ENCODE measurements around the gene CABP1. TPM values are rescaled to one million over a fixed set of nuclear protein-coding genes. Genes with fewer than 3 reads are reported as not detected.

CABP1 gene
- total and polyA plus RNA-seq, 2 donors (not counting 1 experiment from before 2014, with no cell fraction given), result not detected

GRCh38 chr12:120652656-120653435 is 12.4 kb downstream of the CABP1 start:
- 92% methylated on average over 6 of the region's 10 CpGs for WGBS (ENCODE audit: insufficient coverage)
- CTCF ChIA-PET, result interaction anchor here (0.8 to 12.5 kb wide), 5 partner anchors 20 to 319 kb away, joined by 3 to 204 read pairs (median 4); no protein-coding TSS in a partner anchor

DNA sequence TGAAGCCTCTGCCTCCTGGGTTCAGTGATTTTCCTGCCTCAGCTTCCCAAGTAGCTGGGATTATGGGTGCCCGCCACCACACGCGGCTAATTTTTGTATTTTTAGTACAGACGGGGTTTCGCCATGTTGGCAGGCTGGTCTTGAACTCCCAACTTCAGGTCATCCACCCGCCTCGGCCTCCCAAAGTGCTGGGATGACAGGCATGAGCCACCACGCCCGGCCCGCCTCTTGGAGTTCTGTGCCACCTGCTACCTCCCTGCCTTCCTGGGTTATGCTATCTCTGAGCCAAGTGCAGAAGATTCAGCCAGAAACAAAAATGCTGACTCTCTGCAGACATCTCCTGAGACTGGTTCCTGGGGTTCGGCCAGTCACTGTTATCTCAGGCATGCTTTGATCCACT is 13.2 kb downstream of the CABP1 start:
- no peak overlapping the region for H3K9ac ChIP-seq (ENCODE audit: low read length)
- no peaks in the 10 kb centered on the region for H3K36me3 ChIP-seq (replicated peaks in 1 of 2; ENCODE audit: control extremely low read depth in 1 of 2, control insufficient read depth in 1 of 2, extremely low read depth in 1 of 2, insufficient read depth in 2 of 2, low read length in 1 of 2)
- ChIA-PET CTCF (interaction anchor here (12.5 kb wide), 1 partner anchor 20 kb away, joined by 204 read pairs; no protein-coding TSS in a partner anchor), POLR2A (interaction anchor here (0.6 kb wide), 1 partner anchor 358 kb away, joined by 4 read pairs; no protein-coding TSS in a partner anchor)
- 96% methylated on average over 11 of the region's 11 CpGs for WGBS (ENCODE audit: insufficient coverage)
- no peak for TF ChIP-seq EZH2 (IDR thresholded peaks at IDR 0.05; ENCODE audit: borderline replicate concordance, insufficient read depth, low read depth, low read length, poor library complexity, severe bottlenecking)
- TF ChIP-seq, protein P1, sequence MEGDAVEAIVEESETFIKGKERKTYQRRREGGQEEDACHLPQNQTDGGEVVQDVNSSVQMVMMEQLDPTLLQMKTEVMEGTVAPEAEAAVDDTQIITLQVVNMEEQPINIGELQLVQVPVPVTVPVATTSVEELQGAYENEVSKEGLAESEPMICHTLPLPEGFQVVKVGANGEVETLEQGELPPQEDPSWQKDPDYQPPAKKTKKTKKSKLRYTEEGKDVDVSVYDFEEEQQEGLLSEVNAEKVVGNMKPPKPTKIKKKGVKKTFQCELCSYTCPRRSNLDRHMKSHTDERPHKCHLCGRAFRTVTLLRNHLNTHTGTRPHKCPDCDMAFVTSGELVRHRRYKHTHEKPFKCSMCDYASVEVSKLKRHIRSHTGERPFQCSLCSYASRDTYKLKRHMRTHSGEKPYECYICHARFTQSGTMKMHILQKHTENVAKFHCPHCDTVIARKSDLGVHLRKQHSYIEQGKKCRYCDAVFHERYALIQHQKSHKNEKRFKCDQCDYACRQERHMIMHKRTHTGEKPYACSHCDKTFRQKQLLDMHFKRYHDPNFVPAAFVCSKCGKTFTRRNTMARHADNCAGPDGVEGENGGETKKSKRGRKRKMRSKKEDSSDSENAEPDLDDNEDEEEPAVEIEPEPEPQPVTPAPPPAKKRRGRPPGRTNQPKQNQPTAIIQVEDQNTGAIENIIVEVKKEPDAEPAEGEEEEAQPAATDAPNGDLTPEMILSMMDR (IDR thresholded peaks at IDR 0.05), result no peak
- no peaks in the 10 kb centered on the region for H3K9me3 ChIP-seq (ENCODE audit: control extremely low read depth in 1 of 3, control insufficient read depth in 2 of 3, insufficient read depth in 1 of 3, low read length in 2 of 3)
- no peak overlapping the region for H3K27ac ChIP-seq (ENCODE audit: low read length in 2 of 2)
- DNase-seq (no peak), ATAC-seq (ENCODE audit: low read depth) (no peak)
- H3K4me3 ChIP-seq (ENCODE audit: control extremely low read depth in 1 of 5, extremely low read depth in 1 of 5, insufficient read depth in 1 of 5, low read depth in 2 of 5, low read length in 4 of 5), result no peak overlapping the region
- peaks cover 0 to 40% (median 9%) of the 10 kb centered on the region in 4 experiments for H3K27me3 ChIP-seq (replicated peaks in 1 of 4; ENCODE audit: control extremely low read depth in 1 of 4, control insufficient read depth in 3 of 4, insufficient read depth in 4 of 4, low read length in 3 of 4)
- H3K9me3 Mint-ChIP-seq (ENCODE audit: insufficient read depth), result no peaks in the 10 kb centered on the region
- intact Hi-C loops (cut with micrococcal nuclease), result no loop called here
- H3K4me1 Mint-ChIP-seq, result peaks cover 12% of the 10 kb centered on the region
- no peaks in the 10 kb centered on the region for H4K20me1 ChIP-seq (ENCODE audit: control insufficient read depth, insufficient read depth, low read length, poor library complexity, severe bottlenecking)
- no peak overlapping the region for H3K4me2 ChIP-seq (replicated peaks; ENCODE audit: low read depth, low read length, poor library complexity, severe bottlenecking)
- H3K79me2 ChIP-seq (ENCODE audit: control insufficient read depth, insufficient read depth, low read length), result peaks cover 4% of the 10 kb centered on the region
- no peak overlapping the region for H2AFZ ChIP-seq (ENCODE audit: insufficient read depth, low read depth, low read length, poor library complexity, severe bottlenecking)
- H3K4me1 ChIP-seq (ENCODE audit: control insufficient read depth in 2 of 2, insufficient read depth in 2 of 2, low read length in 2 of 2), result peaks cover 12 to 15% of the 10 kb centered on the region in 2 donors
- peaks cover 33% of the 10 kb centered on the region for H3K27me3 Mint-ChIP-seq
- H3K4me3 Mint-ChIP-seq, result no peak overlapping the region
- H3K27ac Mint-ChIP-seq, result no peak overlapping the region

More at GRCh38 chr12:120652656-120653435, 12.4 kb downstream of the CABP1 start:
- Histone ChIP-seq H3K27ac (ENCODE audit: low read length in 2 of 2) (no peak overlapping the region), H3K9me3 (ENCODE audit: control extremely low read depth in 1 of 3, control insufficient read depth in 2 of 3, insufficient read depth in 1 of 3, low read length in 2 of 3) (no peaks in the 10 kb centered on the region), H3K9ac (ENCODE audit: low read length) (no peak overlapping the region), H3K79me2 (ENCODE audit: control insufficient read depth, insufficient read depth, low read length) (peaks cover 4% of the 10 kb centered on the region), H4K20me1 (ENCODE audit: control insufficient read depth, insufficient read depth, low read length, poor library complexity, severe bottlenecking) (no peaks in the 10 kb centered on the region), H2AFZ (ENCODE audit: insufficient read depth, low read depth, low read length, poor library complexity, severe bottlenecking) (no peak overlapping the region), H3K36me3 (replicated peaks in 1 of 2; ENCODE audit: control extremely low read depth in 1 of 2, control insufficient read depth in 1 of 2, extremely low read depth in 1 of 2, insufficient read depth in 2 of 2, low read length in 1 of 2) (no peaks in the 10 kb centered on the region), H3K4me3 (ENCODE audit: control extremely low read depth in 1 of 5, extremely low read depth in 1 of 5, insufficient read depth in 1 of 5, low read depth in 2 of 5, low read length in 4 of 5) (no peak overlapping the region), H3K27me3 (replicated peaks in 1 of 4; ENCODE audit: control extremely low read depth in 1 of 4, control insufficient read depth in 3 of 4, insufficient read depth in 4 of 4, low read length in 3 of 4) (peaks cover 0 to 38% (median 10%) of the 10 kb centered on the region in 4 experiments), H3K4me2 (replicated peaks; ENCODE audit: low read depth, low read length, poor library complexity, severe bottlenecking) (no peak overlapping the region), H3K4me1 (ENCODE audit: control insufficient read depth in 2 of 2, insufficient read depth in 2 of 2, low read length in 2 of 2) (peaks cover 12 to 17% of the 10 kb centered on the region in 2 donors)
- POLR2A ChIA-PET, result no interaction called here
- no peak for TF ChIP-seq EZH2 (IDR thresholded peaks at IDR 0.05; ENCODE audit: borderline replicate concordance, insufficient read depth, low read depth, low read length, poor library complexity, severe bottlenecking)
- TF ChIP-seq, protein P1 (IDR thresholded peaks at IDR 0.05), result no peak
- peaks cover 17% of the 10 kb centered on the region for H3K4me1 Mint-ChIP-seq
- ATAC-seq (ENCODE audit: low read depth) (no peak), DNase-seq (no peak)
- H3K27me3 Mint-ChIP-seq, result peaks cover 33% of the 10 kb centered on the region
- no peaks in the 10 kb centered on the region for H3K9me3 Mint-ChIP-seq (ENCODE audit: insufficient read depth)
- H3K4me3 Mint-ChIP-seq, result no peak overlapping the region
- intact Hi-C loops (cut with micrococcal nuclease), result no loop called here
- H3K27ac Mint-ChIP-seq, result no peak overlapping the region

All from B cell (primary cell).